ENCODE measurements around the gene SP140L.
"Not testable (repeated sequence)": the region's sequence is repeated elsewhere in the genome, so short reads cannot be mapped to it uniquely, and the experiment has no call there.

GRCh38 chr2:230401026-230401425 lies 74.0 kb downstream of the SP140L start:
- TF ChIP-seq CTCF (IDR thresholded peaks at IDR 0.05); EZH2 (IDR thresholded peaks at IDR 0.05; ENCODE audit: borderline replicate concordance, insufficient read depth, low read depth, low read length, poor library complexity, severe bottlenecking): not testable (repeated sequence)

All from B cell (primary cell).